ENCODE results near the gene SLC35G1.
A peak's percentile ranks its signal among the peaks of the same experiment; 100 is the strongest.

The SLC35G1 gene

DNA sequence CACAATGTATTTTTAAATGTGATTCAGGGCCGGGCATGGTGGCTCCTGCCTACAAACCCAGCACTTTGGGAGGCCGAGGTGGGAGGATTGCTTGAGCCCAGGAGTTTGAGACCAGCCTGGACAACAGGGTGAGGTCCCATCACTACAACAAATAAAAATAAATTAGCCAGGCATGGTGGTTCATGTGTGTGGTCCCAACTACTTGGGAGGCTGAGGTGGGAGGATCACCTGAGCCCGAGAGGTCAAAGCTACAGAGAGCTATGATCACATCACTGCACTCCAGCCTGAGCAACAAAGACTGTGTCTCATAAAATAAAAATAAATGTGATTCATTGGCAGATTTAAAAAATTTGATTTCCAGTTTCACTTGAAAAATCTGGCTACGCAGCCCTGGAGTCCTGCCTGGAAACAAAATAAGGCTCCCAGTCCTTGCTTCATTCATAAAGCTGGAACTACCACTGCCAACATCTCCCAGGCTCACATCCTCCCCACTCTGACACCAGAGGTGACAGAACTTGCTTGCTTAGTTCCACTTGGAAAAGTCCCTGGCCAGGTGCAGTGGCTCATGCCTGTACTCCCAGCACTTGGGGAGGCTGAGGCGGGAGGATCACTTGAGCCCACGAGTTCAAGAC lies 27.9 kb upstream of the SLC35G1 start:
- H3K4me3 ChIP-seq (ENCODE audit: low read depth, low read length), result no peak overlapping the region
- no peak overlapping the region for H3K27ac ChIP-seq
- DNase-seq, result no peak
- no peaks in the 10 kb centered on the region for H3K27me3 ChIP-seq (ENCODE audit: insufficient read depth, low read depth, severe bottlenecking)
- no peaks in the 10 kb centered on the region for H3K9me3 ChIP-seq (ENCODE audit: severe bottlenecking)
- TF ChIP-seq, protein P1, sequence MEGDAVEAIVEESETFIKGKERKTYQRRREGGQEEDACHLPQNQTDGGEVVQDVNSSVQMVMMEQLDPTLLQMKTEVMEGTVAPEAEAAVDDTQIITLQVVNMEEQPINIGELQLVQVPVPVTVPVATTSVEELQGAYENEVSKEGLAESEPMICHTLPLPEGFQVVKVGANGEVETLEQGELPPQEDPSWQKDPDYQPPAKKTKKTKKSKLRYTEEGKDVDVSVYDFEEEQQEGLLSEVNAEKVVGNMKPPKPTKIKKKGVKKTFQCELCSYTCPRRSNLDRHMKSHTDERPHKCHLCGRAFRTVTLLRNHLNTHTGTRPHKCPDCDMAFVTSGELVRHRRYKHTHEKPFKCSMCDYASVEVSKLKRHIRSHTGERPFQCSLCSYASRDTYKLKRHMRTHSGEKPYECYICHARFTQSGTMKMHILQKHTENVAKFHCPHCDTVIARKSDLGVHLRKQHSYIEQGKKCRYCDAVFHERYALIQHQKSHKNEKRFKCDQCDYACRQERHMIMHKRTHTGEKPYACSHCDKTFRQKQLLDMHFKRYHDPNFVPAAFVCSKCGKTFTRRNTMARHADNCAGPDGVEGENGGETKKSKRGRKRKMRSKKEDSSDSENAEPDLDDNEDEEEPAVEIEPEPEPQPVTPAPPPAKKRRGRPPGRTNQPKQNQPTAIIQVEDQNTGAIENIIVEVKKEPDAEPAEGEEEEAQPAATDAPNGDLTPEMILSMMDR (IDR thresholded peaks at IDR 0.05; ENCODE audit: low read depth, low read length), result no peak
- no peaks in the 10 kb centered on the region for H3K36me3 ChIP-seq

DNA sequence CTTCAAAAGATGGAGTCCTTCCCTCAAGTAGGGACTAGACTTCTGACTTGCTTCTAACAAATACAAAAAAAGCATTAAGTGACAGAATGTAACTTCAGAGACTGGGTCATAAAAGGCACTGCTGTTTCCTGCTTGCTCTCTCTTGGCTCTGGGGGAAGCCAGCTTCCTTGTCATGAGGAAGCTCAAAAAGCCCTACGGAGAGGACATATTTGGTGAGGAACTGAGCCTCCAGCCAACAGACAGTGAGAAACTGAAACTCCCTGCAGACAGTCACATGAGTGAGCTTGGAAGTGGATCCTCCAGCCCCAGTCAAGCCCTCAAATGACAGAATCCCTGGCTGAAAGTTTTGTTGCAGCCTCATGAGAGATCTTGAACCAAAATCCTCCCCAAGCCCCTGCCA lies 26.3 kb upstream of the SLC35G1 start:
- TF ChIP-seq, protein P1 (IDR thresholded peaks at IDR 0.05; ENCODE audit: low read depth, low read length), result no peak
- no peaks in the 10 kb centered on the region for H3K9me3 ChIP-seq (ENCODE audit: severe bottlenecking)
- DNase-seq, result no peak
- H3K36me3 ChIP-seq, result no peaks in the 10 kb centered on the region
- H3K4me3 ChIP-seq (ENCODE audit: low read depth, low read length), result no peak overlapping the region
- H3K27ac ChIP-seq, result no peak overlapping the region
- H3K27me3 ChIP-seq (ENCODE audit: insufficient read depth, low read depth, severe bottlenecking), result no peaks in the 10 kb centered on the region

DNA sequence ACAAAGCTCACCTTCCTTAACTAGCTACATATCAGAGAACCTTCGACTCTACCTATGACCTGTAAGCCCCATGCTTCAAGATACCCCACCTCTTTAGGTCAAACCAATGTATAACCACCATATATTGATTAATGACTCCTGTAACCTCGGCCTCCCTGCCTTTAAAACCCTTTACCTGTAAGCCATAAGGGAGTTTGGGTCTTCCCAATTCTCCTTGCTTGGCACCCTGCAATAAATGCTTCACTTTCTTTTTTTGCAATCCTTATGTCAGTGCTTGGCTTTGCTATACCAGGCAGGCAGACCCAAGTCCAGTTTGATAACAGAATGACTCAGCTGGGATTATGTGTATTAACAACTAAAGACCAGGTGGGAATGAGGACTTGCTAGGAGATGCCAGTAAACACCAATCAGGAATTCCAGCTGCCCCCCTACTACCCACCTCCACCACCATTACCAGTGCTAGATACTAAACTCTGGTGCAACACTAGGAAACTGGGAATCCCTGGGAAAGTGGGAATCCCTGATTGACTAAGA lies 22.0 kb upstream of the SLC35G1 start:
- TF ChIP-seq, protein P1 (IDR thresholded peaks at IDR 0.05; ENCODE audit: low read depth, low read length), result no peak
- peak overlapping the region; percentile 50 for H3K27ac ChIP-seq
- DNase-seq, result peak; percentile 21
- H3K36me3 ChIP-seq, result no peaks in the 10 kb centered on the region
- no peak overlapping the region for H3K4me3 ChIP-seq (ENCODE audit: low read depth, low read length)
- no peaks in the 10 kb centered on the region for H3K27me3 ChIP-seq (ENCODE audit: insufficient read depth, low read depth, severe bottlenecking)
- no peaks in the 10 kb centered on the region for H3K9me3 ChIP-seq (ENCODE audit: severe bottlenecking)

DNA sequence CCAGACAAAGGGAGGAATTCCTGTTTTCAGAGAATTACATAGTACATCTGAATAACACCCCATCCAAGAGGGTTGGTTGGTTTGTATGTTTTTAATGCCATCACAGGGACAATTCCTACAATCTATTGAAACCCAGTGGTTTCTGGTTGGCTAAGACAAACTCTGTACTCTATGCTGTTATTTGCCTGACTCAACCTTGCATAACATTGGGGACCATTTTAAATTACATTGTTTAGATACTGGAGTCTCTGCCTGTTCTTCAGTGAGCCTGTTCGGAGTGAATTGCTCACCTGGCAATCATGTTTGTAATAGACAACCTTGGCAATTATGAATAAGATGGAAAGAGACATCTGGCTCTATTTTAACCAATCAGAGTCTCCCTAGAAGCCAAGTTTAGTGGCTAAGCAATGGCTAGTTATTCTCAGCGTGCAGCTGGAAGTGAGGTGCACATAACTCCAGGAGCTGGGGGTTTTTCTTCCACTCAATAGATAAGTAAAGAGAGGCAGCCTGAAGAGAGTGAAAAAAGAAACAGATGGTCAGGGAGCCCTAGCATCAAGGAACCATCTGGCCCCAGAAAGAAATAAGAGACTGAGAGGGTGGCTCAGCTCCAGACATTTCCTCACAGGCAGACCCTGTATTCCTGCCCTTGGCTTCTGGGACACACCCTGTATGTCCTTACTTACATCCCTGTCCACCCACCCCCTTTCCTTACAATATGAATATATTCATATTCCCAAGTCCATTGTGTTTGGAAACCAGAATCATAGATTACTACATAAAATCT lies 21.2 kb upstream of the SLC35G1 start:
- DNase-seq, result peak; percentile 70
- Histone ChIP-seq H3K36me3 (no peaks in the 10 kb centered on the region), H3K27ac (peak overlapping the region; percentile 50), H3K9me3 (ENCODE audit: severe bottlenecking) (no peaks in the 10 kb centered on the region), H3K27me3 (ENCODE audit: insufficient read depth, low read depth, severe bottlenecking) (no peaks in the 10 kb centered on the region), H3K4me3 (ENCODE audit: low read depth, low read length) (no peak overlapping the region)
- TF ChIP-seq, protein P1 (IDR thresholded peaks at IDR 0.05; ENCODE audit: low read depth, low read length), result no peak

DNA sequence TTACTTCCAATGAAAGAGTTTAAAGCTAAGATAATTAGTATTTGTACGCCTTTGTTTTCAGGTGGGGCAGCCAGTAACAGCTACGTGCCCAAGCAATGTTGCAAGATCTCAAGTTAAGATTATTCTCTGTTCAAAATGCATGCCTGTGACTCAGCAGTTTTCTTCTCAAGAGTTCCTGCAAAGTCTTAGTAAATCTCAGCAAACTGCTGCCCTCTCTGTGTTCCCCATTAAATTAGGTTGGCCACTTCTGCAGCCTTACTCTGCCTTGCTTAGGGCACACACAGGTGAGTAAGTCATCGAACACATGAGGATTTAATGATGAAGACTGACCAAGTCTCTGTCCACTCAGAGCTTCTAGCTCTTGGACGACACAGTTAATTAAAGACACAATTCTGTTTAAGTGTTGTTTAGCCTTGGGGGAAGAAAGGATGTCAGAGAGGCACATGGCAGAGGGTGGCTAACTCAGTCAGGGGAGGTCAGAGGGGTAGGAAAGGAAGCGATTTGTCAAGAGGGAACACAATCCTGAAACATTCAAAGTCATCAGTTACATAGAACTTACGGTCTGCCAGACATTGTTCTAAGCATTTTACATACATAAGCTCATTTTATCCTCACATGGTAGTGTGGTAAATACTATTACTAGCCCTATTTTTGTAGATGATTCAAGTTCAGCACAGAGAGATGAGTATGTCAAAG lies 20.2 kb upstream of the SLC35G1 start:
- Histone ChIP-seq H3K36me3 (no peaks in the 10 kb centered on the region), H3K9me3 (ENCODE audit: severe bottlenecking) (no peaks in the 10 kb centered on the region), H3K4me3 (ENCODE audit: low read depth, low read length) (no peak overlapping the region), H3K27ac (peak overlapping the region; percentile 50), H3K27me3 (ENCODE audit: insufficient read depth, low read depth, severe bottlenecking) (no peaks in the 10 kb centered on the region)
- TF ChIP-seq, protein P1 (IDR thresholded peaks at IDR 0.05; ENCODE audit: low read depth, low read length), result no peak
- DNase-seq, result no peak
